ENCODE data around the gene LONRF2. TPM values are rescaled to one million over a fixed set of nuclear protein-coding genes. Genes with fewer than 3 reads are reported as not detected.
A peak's percentile ranks its signal among the peaks of the same experiment; 100 is the strongest.

LONRF2 gene
- polyA plus RNA-seq, 1 donor (not counting 4 experiments of a cell fraction or from before 2014, with no cell fraction given), result not detected

- Histone ChIP-seq H2AFZ (ENCODE audit: control insufficient read depth, low read length) (no peak overlapping the region), H3K79me2 (ENCODE audit: control insufficient read depth, insufficient read depth, low read length) (no peaks in the 10 kb centered on the region), H3K27ac (ENCODE audit: control insufficient read depth, insufficient read depth, low read length) (no peak overlapping the region), H3K4me1 (ENCODE audit: control insufficient read depth, extremely low read depth, insufficient read depth, low read length) (no peaks in the 10 kb centered on the region), H3K4me3 (ENCODE audit: control insufficient read depth in 2 of 3, extremely low read depth in 1 of 3, insufficient read depth in 2 of 3, low read depth in 1 of 3, low read length in 3 of 3) (no peak overlapping the region), H3K27me3 (ENCODE audit: control insufficient read depth, extremely low read depth, insufficient read depth, low read length) (no peaks in the 10 kb centered on the region), H3K4me2 (ENCODE audit: control insufficient read depth, extremely low read depth, insufficient read depth, low read depth, low read length) (no peak overlapping the region), H3K9me1 (ENCODE audit: control insufficient read depth, extremely low read depth, insufficient read depth, low read length) (no peaks in the 10 kb centered on the region), H3K9me3 (ENCODE audit: control insufficient read depth, low read depth, low read length) (no peaks in the 10 kb centered on the region), H3K9ac (ENCODE audit: control insufficient read depth, extremely low read depth, insufficient read depth, low read length) (no peak overlapping the region), H4K20me1 (ENCODE audit: control insufficient read depth, extremely low read depth, insufficient read depth, low read length) (no peaks in the 10 kb centered on the region), H3K36me3 (ENCODE audit: control insufficient read depth in 2 of 2, extremely low read depth in 1 of 2, insufficient read depth in 2 of 2, low read length in 2 of 2) (no peaks in the 10 kb centered on the region)
- TF ChIP-seq EZH2 (IDR thresholded peaks at IDR 0.05; ENCODE audit: low read length) (no peak), CTCF (optimal IDR thresholded peaks at IDR 0.05 in 1 of 3, IDR thresholded peaks at IDR 0.05 in 1 of 3, conservative IDR thresholded peaks at IDR 0.05 in 1 of 3; ENCODE audit: extremely low read depth in 1 of 3, insufficient read depth in 2 of 3, low read length in 3 of 3) (peak in 2 of 3 experiments; percentile 7 to 15)
- FAIRE-seq (no peak), DNase-seq (ENCODE audit: low read depth, low spot score) (no peak)
- dilution Hi-C loops (cut with MboI; ENCODE audit: extremely low pct_ligation_motif_present, low sequenced_read_pairs), result no loop called here
Measured at GRCh38 chr2:100246163-100247145, 75.8 kb downstream of the LONRF2 start.

- H3K4me2 ChIP-seq (ENCODE audit: control insufficient read depth, extremely low read depth, insufficient read depth, low read depth, low read length), result no peak overlapping the region
- H3K9me3 ChIP-seq (ENCODE audit: control insufficient read depth, low read depth, low read length), result no peaks in the 10 kb centered on the region
Measured at GRCh38 chr2:100245681-100246080, 76.6 kb downstream of the LONRF2 start.

More at GRCh38 chr2:100245681-100246080, 76.6 kb downstream of the LONRF2 start:
- Histone ChIP-seq H3K79me2 (ENCODE audit: control insufficient read depth, insufficient read depth, low read length) (no peaks in the 10 kb centered on the region), H4K20me1 (ENCODE audit: control insufficient read depth, extremely low read depth, insufficient read depth, low read length) (no peaks in the 10 kb centered on the region), H3K27ac (ENCODE audit: control insufficient read depth, insufficient read depth, low read length) (no peak overlapping the region), H3K9ac (ENCODE audit: control insufficient read depth, extremely low read depth, insufficient read depth, low read length) (no peak overlapping the region), H3K9me1 (ENCODE audit: control insufficient read depth, extremely low read depth, insufficient read depth, low read length) (no peaks in the 10 kb centered on the region), H3K4me3 (ENCODE audit: control insufficient read depth in 2 of 3, extremely low read depth in 1 of 3, insufficient read depth in 2 of 3, low read depth in 1 of 3, low read length in 3 of 3) (no peak overlapping the region), H3K4me1 (ENCODE audit: control insufficient read depth, extremely low read depth, insufficient read depth, low read length) (no peaks in the 10 kb centered on the region), H3K27me3 (ENCODE audit: control insufficient read depth, extremely low read depth, insufficient read depth, low read length) (no peaks in the 10 kb centered on the region), H3K36me3 (ENCODE audit: control insufficient read depth in 2 of 2, extremely low read depth in 1 of 2, insufficient read depth in 2 of 2, low read length in 2 of 2) (no peaks in the 10 kb centered on the region), H2AFZ (ENCODE audit: control insufficient read depth, low read length) (no peak overlapping the region)
- no peak for DNase-seq (ENCODE audit: low read depth, low spot score)
- TF ChIP-seq CTCF (optimal IDR thresholded peaks at IDR 0.05 in 1 of 3, IDR thresholded peaks at IDR 0.05 in 1 of 3, conservative IDR thresholded peaks at IDR 0.05 in 1 of 3; ENCODE audit: extremely low read depth in 1 of 3, insufficient read depth in 2 of 3, low read length in 3 of 3) (no peak), EZH2 (IDR thresholded peaks at IDR 0.05; ENCODE audit: low read length) (no peak)
- dilution Hi-C loops (cut with MboI; ENCODE audit: extremely low pct_ligation_motif_present, low sequenced_read_pairs), result no loop called here
- FAIRE-seq, result no peak

Data from keratinocyte (primary cell).